ENCODE data around the gene CPT1B. TPM values are rescaled to one million over a fixed set of nuclear protein-coding genes. Genes with fewer than 3 reads are reported as not detected.

The CPT1B gene
- total RNA-seq, 2 experiments from 2014 or later: 40.7 to 44.0 TPM

DNA sequence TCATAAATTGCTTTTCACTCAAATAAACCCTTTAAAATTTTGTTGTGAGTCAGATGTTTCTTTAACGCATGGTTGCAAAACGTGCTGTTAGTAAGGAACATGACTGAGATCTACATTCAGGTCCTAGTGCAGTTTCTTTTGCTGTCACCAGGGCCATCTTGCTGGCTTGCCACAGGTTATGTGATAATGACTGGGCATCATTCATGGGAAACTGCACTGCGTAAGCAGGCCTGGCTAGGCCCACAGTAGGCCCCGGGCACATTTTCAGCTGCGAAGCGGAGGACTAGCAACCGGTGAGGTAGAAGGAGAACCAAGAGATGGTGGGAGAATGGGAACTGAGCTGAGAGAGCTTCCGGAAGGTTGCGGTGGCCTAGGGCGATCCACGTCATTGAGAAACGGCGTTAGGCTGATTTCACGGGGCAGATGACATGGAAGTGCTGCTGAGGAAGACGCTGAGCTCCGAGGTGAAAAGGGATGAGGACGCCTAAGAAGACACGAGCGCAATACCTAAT, 35.8 kb downstream of the CPT1B start:
- ChIA-PET POLR2A (interaction anchor here (0.5 to 5.7 kb wide), 2 partner anchors 14 to 78 kb away, joined by 3 to 93 read pairs; partner anchors contain the start of genes SCO2 and TYMP), CTCF (interaction anchor here (0.9 to 1.5 kb wide), 3 partner anchors 17 to 79 kb away, joined by 3 to 7 read pairs (median 4); partner anchors contain the start of genes SCO2 and SYCE3)

DNA sequence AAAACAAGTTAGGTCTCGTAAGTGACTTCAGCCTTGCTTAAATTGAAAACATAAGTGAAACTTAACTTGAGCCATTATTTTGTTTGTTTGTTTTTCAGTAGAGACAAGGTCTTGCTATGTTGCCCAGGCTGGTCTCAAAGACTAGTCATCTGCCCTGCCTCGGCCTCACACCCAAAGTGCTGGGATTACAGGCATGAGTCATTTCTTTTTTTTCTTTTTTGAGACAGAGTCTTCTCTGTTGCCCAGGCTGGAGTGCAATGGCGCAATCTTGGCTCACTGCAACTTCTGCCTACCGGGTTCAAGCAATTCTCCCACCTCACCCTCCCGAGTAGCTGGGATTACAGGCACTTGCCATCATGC, 36.6 kb downstream of the CPT1B start:
- POLR2A ChIA-PET: interaction anchor here (5.7 kb wide), 1 partner anchor 13 kb away, joined by 93 read pairs; the partner anchor contains the start of genes SCO2 and TYMP
- CTCF ChIA-PET: interaction anchor here (0.9 to 1.7 kb wide), 4 partner anchors 9 to 79 kb away, joined by 3 to 6 read pairs (median 4); partner anchors contain the start of gene SCO2

DNA sequence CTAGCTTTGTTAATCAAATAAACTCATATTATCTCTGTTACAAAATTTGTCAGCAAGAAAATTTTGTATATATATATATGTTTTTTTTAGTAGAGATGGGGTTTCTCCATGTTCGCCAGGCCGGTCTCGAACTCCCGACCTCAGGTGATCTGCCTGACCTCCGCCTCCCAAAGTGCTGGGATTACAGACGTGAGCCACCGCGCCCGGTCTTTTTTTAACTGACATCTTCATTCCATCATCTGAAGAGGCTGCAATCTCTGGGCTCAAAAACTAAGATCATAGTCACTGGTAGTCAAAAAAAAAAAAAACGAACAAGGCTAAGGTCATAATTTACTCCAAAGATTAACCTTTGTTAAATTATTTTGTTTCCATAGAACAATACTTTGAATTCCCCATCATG, 37.8 kb downstream of the CPT1B start:
- ChIA-PET CTCF (interaction anchor here (1.0 to 3.4 kb wide), 6 partner anchors 10 to 81 kb away, joined by 3 to 14 read pairs (median 6); partner anchors contain the start of gene SYCE3), POLR2A (interaction anchor here (0.6 to 5.7 kb wide), 6 partner anchors 8 to 88 kb away, joined by 3 to 93 read pairs (median 12); partner anchors contain the start of genes ARSA, SCO2 and TYMP)

DNA sequence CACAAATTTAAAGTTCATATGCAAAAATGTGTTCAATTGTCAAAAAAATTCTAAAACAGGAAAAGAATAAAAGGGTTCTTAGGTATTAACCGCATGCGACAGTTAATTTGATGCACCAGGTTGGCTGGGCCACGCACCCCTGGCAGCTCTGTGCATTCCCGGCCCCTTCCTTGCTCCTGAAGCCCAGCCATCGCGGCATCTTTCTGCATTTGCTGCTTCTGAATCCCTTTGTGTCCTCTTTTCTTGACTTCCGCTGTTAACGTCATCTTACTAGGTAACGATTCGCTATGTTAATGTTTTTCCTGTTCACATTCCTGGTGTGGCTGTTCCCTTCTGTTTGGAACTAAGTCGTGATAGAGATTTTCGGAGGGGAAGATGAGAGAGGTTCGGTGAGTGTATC, 40.5 kb downstream of the CPT1B start:
- POLR2A ChIA-PET: interaction anchor here (0.6 to 5.7 kb wide), 3 partner anchors 9 to 86 kb away, joined by 3 to 93 read pairs (median 32); partner anchors contain the start of genes SCO2 and TYMP
- CTCF ChIA-PET: interaction anchor here (2.8 to 3.4 kb wide), 4 partner anchors 10 to 83 kb away, joined by 12 to 27 read pairs (median 18); partner anchors contain the start of genes SCO2 and SYCE3

DNA sequence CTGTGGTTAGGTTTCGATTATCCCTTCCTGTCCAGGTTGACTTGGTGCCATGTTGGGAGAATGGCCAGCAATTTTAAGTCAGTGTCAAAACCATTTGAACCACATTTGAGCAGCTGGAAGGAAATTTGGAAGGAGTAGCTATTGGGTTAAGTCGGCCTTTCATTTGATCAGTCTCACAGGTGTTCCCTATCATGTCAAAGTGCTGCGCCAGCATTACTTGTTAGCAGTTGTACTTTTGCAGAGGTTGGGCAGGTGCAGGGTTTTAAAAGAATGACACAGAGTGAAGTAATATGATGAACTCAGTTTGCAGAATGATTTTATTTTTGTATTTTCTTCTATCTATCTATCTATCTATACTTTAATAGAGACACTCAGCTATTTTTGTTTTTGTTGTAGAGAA, 42.0 kb downstream of the CPT1B start:
- ChIA-PET CTCF (interaction anchor here (0.7 to 2.2 kb wide), 4 partner anchors 11 to 194 kb away, joined by 3 to 7 read pairs (median 4); partner anchors contain the start of gene SCO2), POLR2A (no interaction called here)

DNA sequence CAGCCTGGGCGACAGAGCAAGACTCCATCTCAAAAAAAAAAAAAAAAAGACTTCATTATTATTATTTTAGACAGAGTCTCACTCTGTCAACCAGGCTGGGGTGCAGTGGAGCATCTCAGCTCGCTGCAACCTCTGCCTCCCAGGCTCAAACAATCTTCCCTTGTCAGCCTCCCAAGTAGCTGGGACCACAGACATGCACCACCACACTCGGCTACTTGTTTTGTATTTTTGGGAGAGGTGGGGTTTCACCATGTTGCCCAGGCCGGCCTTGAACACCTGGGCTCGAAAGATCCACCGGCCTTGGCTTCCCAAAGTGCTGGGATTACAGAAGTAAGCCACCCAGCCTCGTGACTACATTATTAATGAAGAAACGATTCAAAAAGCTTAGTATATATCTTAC, 43.1 kb downstream of the CPT1B start:
- ChIA-PET POLR2A (interaction anchor here (0.6 kb wide), 1 partner anchor 86 kb away, joined by 3 read pairs; no protein-coding TSS in a partner anchor), CTCF (interaction anchor here (1.8 to 2.2 kb wide), 2 partner anchors 9 to 86 kb away, joined by 5 to 7 read pairs; partner anchors contain the start of gene SCO2)

DNA sequence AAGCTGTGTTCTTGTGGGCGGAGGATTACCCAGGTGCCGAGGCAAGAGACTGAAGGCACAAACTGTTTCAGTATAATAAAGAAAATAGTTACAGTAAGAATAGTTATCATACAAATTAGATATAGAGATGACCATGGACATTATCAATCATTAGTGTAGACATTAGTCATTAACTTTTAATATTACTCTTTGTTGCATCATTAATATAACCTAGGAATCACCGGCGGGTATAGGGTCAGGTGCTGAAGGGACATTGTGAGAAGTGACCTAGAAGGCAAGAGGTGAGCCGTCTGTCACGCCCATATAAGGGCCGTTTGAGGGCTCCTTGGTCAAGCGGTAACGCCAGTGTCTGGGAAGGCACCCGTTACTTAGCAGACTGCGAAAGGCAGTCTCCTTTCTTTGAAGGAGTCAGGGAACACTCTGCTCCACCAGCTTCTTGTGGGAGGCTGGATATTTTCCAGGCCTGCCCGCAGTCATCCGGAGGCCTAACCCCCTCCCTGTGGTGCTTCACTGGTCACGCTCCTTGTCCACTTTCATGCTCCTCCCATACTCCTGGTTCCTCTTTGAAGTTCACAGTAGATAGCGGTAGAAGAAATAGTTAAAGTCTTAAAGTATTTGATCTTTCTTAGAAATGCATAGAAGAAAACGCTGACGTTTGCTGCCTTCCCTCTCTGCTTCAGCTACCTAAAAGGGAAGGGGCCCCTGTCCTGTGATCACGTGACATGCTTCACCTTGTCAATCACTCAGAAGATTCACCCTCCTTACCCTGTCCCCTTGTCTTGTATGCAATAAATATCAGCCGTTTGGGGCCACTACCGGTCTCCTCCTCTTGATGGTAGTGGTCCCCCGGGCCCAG, 44.1 kb downstream of the CPT1B start:
- POLR2A ChIA-PET: interaction anchor here (0.6 kb wide), 1 partner anchor 87 kb away, joined by 3 read pairs; no protein-coding TSS in a partner anchor

DNA sequence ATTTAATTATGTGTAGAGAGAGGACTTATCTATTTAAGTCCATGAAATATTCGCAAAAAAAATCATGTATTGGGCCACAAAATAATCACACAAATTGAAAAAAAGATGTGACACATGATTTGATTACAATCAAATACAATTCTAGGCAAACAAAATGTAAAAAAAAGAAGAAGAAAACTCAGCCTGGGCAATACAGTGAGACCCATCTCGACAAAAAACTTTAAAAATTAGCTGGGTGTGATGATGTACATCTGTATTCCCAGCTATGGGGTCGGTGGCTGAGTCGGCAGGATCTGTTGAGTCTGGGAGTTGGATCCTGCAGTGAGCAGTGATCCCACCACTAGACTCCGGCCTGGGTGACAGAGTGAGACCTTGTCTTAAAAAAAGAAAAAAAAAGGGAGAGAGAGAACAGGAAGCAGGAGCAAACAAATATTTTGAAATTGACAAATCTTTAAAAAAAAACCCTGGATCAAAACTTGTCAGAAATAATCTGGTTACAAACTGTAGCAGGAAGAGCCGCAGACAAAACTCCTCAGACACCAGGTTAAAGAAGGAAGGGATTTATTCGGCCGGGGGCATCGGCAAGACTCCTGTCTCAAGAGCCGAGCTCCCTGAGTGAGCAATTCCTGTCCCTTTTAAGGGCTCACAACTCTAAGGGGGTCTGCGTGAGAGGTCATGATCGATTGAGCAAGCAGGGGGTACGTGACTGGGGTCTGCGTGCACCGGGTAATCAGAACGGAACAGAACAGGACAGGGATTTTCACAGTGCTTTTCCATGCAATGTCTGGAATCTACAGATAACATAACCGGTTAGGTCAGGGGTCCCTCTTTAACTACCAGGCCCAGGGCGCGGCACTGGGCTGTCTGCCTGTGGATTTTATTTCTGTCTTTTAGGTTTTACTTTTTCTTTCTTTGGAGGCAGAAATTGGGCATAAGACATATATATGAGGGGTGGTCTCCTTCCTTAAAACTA, 45.1 kb downstream of the CPT1B start:
- POLR2A ChIA-PET: interaction anchor here (2.5 to 2.6 kb wide), 2 partner anchors 12 to 15 kb away, joined by 10 to 16 read pairs; partner anchors contain the start of gene KLHDC7B

More for the DNA sequence above, 44.1 kb downstream of the CPT1B start:
- CTCF ChIA-PET: interaction anchor here (2.2 kb wide), 1 partner anchor 8 kb away, joined by 7 read pairs; the partner anchor contains the start of gene SCO2

DNA sequence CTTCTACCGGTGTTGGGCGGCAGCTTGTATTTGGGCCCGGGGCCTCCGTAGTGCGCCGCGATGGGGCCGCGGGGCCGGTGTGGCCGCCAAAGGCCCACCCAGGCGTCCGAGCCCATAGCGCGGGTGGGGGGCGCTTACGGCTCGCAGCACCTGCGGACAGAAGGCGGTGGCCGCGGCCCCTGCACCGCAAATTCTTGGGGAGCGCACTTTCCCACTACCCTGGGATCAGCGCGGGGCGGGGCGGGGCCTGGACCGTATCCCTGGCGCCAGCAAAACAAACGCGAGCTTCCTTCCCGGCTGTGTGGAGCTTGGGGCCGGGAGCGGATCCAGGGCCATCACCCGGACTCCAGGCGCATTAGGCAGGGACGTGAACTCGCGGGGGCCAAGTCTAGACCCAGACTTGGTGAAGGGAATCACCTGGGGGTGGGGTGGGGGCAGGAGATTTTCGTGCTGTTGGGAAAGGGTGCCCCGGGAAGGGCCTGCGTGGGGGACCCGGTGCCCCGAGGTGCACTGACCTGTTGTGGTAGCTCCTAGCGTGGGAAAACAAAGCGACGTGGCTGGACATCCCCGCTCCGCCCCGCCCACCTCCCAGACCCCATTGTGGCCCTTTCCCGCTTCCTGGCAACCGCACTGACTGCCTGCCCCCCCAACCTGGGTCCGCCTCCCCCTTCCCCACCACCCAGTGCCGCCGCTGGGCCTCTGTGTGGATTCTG, 46.1 kb downstream of the CPT1B start:
- ChIA-PET CTCF (interaction anchor here (0.6 to 1.7 kb wide), 3 partner anchors 31 to 249 kb away, joined by 3 to 7 read pairs (median 7); partner anchors contain the start of gene SYCE3), POLR2A (interaction anchor here (0.6 to 7.7 kb wide), 6 partner anchors 8 to 50 kb away, joined by 3 to 93 read pairs (median 7); partner anchors contain the start of genes KLHDC7B, LMF2, NCAPH2 and SYCE3)

More for the DNA sequence above, 45.1 kb downstream of the CPT1B start:
- CTCF ChIA-PET: interaction anchor here (1.1 kb wide), 1 partner anchor 88 kb away, joined by 7 read pairs; no protein-coding TSS in a partner anchor

DNA sequence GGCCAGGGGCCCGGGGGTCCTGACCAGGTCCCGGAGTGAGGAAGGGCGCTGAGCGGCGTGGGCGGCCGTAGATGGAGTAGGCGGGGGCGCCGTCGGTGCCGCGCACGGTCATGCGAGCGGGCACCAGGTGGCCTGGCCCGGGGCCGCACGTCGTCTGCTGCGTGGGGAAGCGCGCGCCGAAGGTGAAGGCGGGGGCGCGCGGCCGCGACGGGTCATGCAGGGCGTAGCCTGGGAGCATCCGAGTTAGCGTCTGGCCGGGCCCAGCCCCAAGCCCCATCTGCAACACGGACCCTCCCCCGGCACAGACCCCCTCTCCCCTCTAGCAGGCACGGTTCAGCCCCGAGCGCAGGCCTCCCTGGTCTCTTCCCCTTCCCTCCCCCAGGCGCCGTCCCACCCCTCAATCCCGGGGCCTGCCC, 46.7 kb downstream of the CPT1B start:
- ChIA-PET CTCF (interaction anchor here (0.6 to 1.7 kb wide), 3 partner anchors 32 to 250 kb away, joined by 3 to 7 read pairs (median 7); partner anchors contain the start of gene SYCE3), POLR2A (interaction anchor here (1.1 to 7.7 kb wide), 5 partner anchors 9 to 50 kb away, joined by 3 to 93 read pairs (median 10); partner anchors contain the start of genes KLHDC7B, LMF2 and NCAPH2)

DNA sequence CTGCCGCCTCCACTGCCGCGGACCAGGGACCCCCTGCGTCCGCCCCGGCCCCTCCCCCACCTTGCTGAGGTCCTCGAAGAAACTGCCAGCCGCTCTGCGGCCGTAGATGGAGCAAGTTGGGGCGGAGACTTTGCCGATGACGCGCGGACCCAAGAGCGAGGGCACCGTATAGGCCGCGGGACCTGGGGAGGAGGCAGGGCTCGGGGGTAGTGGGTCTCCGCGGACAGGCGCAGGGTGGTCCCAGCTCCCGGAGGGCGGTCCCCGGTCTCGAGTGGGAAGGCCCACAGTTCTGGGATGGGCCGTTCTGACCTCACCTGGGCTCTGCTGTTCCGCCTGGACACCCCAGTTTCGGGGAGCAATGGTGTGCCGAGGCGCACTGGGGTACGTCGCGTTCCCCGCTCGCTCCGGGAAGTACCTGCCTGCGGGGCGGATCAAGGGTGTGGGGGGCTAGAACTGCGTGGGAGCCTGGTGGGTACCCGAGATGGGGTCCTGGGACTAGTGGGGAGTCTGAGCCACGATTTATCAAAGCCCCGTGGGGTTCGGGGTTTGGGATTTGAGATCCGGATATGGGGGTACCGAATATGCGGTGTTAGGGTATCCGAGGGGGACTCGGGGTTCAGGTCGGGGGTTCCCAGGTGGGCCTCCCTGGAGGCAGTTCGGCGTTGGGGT, 47.2 kb downstream of the CPT1B start:
- ChIA-PET CTCF (interaction anchor here (0.6 to 1.7 kb wide), 2 partner anchors 9 to 32 kb away, joined by 6 to 7 read pairs; partner anchors contain the start of gene SYCE3), POLR2A (interaction anchor here (1.1 to 7.7 kb wide), 5 partner anchors 9 to 51 kb away, joined by 3 to 93 read pairs (median 10); partner anchors contain the start of genes KLHDC7B, LMF2 and NCAPH2)

DNA sequence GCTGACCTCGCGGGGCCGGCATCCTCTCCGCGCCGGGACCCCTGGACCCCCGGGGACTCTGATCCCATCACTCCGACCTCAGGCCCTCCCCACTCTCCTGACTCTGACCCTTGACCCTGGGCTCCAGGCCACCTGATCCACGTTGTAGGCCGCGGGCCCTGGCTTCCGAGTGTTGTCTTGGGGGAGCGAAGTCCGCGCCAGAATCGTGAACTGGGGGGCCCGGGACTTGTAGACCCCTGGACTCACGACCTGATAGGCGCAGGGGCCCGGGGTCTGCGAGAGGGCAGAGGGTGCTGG, 47.7 kb downstream of the CPT1B start:
- ChIA-PET CTCF (interaction anchor here (0.6 kb wide), 1 partner anchor 9 kb away, joined by 6 read pairs; no protein-coding TSS in a partner anchor), POLR2A (interaction anchor here (1.4 to 7.7 kb wide), 4 partner anchors 10 to 51 kb away, joined by 3 to 93 read pairs (median 13); partner anchors contain the start of gene KLHDC7B)

DNA sequence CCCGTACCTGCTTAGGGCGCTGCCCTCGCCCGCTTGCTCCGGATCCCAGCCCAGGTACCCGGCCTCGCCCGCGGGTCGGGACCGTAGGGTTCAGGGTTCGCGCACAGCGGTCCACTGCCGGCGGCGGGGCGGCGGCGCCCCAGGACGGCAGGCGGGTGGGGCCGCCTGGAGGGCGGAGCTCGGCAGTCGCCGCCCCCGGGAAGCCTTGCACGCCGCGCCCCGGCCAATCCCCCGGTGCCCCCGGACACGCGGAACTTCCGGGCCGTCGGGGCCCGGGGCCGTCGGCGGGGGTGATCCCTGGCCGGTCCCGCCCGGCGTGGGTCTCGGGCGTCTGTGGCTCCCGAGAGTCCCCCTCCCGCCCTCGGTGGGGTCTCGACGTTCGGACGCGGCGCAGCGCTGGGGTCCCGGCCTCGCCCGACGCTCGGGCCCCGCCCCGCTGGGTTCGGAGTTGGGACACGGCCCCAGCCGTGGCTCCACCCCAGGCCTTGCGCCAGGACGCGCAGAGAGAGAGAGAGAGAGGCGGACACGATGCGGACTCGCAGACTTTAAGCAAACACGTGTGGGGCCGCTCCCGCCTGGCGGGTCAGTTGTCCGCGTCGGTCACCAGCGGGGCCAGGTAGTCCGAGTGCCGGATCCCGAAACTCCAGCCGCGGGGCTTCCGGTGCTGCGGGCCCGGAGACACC, 48.2 kb downstream of the CPT1B start, which contains the start of gene TYMP:
TYMP (minus strand) TSS at position 116 of the 683 bp plus-strand sequence. CDS start 303 bp downstream, outside the sequence.
- CTCF ChIA-PET: interaction anchor here (1.1 to 3.4 kb wide), 3 partner anchors 9 to 91 kb away, joined by 3 to 22 read pairs (median 3); no protein-coding TSS in a partner anchor
- POLR2A ChIA-PET: interaction anchor here (0.6 to 7.7 kb wide), 9 partner anchors 10 to 286 kb away, joined by 3 to 93 read pairs (median 3); partner anchors contain the start of genes CHKB, LMF2, NCAPH2 and SYCE3

DNA sequence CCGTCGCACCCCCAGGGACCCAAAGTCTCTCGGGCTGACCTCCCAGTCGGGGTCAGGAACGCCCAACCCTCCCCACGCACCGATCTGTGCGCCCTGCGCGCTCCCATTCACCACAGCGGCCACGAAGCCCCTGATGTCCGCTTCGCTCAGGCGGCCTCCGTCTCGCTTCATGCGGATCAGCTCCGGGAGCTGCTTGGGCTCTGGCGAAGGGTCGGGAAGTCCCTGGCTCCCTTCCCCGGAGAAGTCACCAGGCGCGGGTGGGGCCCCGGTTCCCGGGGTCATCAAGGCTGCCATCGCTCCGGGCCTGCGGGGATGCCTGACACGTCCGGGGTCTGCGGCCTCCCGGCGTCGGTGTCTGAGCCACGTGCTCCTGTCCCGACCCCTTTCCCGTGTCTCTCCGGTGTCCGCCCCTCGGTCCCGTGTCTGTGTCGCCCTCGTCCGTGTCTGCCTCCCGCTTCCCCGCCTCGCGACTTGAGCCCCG, 48.8 kb downstream of the CPT1B start:
- POLR2A ChIA-PET: interaction anchor here (0.6 to 7.7 kb wide), 8 partner anchors 11 to 285 kb away, joined by 3 to 93 read pairs (median 3); partner anchors contain the start of genes CHKB, LMF2, NCAPH2 and SYCE3
- CTCF ChIA-PET: interaction anchor here (1.1 to 3.4 kb wide), 6 partner anchors 10 to 92 kb away, joined by 3 to 22 read pairs (median 4); partner anchors contain the start of genes LMF2, NCAPH2 and SYCE3

Data from activated CD8-positive, alpha-beta memory T cell treated with anti-CD3 and anti-CD28 coated beads for 36 hours (primary cell).